NCI-H146 (cell line): Measurements from ENCODE around the gene DGCR8.

Source experiments
- DNase-seq: peaks from one replicate; lab custom pipeline; 2025; lab: John Stamatoyannopoulos, UW

The DGCR8 gene

DNA sequence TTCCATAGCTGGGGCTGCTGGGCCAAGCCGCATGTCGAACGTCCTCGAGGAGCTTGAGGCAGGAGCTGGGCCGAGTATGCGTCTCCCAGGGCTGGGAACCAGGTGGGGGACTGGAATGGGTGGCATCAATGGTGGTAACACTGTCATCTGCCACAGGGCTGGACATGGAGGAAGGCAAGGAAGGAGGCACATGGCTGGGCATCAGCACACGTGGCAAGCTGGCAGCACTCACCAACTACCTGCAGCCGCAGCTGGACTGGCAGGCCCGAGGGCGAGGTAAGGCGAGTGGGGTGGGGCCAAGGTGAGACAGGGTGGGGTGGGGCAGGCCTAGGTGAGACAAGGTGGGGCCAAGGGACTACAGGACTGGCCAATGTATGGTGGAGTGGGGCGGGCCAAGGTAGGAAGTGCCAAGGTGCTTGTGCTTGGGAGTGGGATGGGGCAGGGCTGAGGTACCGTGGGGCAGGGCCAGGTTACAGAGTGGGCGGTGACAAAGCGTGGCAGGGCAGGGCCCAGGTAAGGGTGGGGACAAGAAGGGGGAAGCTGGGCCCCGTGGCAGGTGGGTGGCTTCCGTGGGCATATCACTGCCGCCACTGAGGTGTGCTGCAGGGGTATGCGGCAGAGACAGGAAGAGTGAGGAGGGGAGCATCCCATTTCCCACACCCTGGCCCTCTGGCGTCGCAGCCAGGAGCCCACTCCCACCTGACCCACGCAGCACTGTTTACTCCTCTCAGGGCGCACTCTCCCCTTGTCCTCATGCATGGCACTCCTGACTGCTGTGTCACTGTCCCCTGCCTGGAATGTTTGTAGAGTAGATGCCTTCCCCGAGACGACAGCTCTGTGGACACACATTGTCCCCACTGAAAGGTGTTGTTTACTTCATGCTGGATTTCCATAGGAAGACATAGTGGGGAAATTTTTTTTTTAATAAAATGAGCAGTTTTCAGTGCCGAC, 27.5 kb upstream of the DGCR8 start:
- DNase-seq = no peak

GRCh38 chr22:20053407-20054033, 26.5 kb upstream of the DGCR8 start:
- no peak for DNase-seq

DNA sequence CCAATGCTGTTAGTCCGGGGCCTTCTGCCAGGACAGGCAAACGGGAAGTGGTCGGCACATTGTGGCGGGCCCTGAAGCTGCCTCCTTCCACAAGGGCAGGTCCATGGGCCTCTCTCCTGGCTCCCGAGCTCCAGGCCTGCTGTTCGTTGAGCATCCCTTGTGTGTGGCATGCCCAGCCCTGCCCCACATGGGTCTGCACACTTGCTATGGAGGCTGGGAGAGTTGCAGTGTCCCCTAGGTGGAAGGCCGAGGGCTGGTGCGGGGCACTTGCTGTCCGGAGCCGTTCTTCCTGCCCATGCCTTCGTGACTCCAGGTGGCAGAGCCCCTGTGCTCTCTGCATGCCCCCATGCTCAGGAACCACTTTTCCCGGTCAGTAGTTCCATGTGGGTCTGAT, 26.0 kb upstream of the DGCR8 start:
- DNase-seq = no peak

GRCh38 chr22:20054485-20054884, 25.6 kb upstream of the DGCR8 start:
- no peak for DNase-seq

GRCh38 chr22:20055144-20055543, 24.9 kb upstream of the DGCR8 start:
- no peak for DNase-seq

GRCh38 chr22:20055654-20056053, 24.4 kb upstream of the DGCR8 start:
- no peak for DNase-seq

DNA sequence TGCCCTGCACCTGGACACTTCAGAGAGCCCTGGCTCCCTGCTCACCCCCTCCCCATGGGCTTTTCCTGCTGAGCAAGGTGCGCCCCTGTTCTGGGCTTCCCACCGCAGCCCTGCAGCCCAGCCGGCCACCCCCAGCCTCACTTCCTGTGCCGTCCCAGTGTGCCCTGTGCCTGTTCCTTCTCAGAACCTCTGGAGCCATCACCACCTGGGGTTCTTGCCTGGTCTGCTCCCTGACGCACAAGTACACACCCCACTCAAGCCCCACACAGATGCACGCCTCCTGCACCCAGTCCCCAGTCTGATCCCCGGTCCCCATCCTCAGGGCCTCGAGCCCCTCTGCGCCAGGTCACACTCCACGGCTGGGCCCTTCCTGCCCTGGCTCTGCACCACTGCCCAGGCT, 23.9 kb upstream of the DGCR8 start:
- no peak for DNase-seq

- DNase-seq = no peak
Measured at GRCh38 chr22:20056696-20057386, 23.2 kb upstream of the DGCR8 start.

DNA sequence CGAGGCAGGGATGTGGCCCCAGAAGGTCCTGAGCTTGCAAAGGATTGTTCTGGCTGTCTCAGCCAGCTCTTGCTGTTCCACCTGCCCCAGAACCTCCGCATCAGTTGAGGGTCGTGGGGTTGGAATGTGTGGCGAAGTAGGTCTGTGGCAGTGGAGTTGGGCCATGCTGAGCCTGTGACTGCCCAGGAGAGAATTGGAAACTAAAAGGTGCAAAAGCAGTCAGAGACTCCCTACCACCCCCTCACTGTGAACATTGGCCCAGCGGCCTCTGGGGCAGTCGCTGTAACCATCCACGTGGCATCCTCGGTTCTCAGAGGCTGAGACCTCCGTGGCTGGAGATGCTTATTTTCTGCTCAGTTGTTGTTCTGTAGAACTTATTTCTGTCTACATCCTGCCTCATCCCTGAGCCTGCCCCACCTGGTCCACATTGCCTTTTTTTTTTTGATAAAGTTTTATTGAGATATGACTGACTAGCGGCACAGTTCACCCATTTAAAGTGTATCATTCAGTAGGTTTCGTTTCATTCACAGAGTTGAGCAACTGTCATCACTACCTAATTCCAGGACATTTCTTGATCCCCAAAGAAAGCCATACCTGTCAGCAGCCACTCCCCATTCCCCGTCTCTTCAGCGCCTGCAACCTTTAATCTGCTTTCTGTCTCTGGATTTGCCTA, 22.3 kb upstream of the DGCR8 start:
- no peak for DNase-seq

GRCh38 chr22:20058989-20059770, 20.9 kb upstream of the DGCR8 start:
- no peak for DNase-seq

GRCh38 chr22:20060700-20061480, 19.2 kb upstream of the DGCR8 start:
- no peak for DNase-seq

GRCh38 chr22:20061481-20061861, 18.6 kb upstream of the DGCR8 start:
- no peak for DNase-seq

DNA sequence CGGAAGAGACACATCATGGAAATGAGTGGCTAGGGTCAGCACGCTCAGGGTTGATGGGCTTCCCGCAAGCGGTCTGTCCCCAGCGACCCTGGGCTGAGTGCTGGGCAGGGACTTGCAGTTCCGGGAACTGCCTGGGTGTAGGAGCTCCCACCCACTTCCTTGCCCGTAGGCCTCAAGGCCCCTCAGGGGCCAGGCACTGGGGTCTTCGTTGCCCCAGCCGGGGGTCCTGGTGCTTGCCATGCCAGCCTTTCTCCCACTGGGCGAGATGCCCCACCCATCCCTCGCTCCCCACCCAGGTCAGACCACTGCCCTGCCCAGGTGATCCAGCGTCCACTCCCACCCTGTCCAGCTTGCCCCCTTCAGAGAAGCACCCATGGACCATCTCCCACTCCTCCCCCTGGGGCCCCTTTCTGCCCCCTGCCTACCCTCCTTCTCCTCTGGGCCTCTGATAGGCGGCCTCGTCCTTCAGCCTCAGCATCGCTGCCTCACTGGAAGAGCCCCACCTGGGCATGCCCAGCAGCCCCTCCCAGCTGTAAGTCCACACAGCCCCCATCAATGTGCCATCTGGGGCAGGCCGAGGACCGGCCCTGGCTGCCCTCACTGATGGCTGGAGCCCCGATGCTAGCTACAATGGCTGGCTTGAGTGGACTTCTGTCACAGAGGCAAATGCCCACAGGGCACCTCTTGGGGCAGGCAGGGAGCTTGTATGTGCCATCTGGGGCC, 17.8 kb upstream of the DGCR8 start:
- DNase-seq = no peak

DNA sequence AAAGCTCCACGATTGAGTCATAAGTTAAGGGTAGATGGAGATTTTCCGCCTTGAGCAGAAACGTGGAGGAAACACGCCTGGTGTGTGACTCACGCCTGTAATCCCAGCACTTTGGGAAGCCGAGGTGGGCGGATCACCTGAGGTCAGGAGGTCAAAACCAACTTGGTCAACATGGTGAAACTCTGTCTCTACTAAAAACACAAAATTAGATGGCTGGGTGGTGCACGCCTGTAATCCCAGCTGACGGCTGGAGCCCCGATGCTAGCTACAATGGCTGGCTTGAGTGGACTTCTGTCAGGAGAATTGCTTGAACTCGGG, 17.3 kb upstream of the DGCR8 start:
- DNase-seq = no peak

DNA sequence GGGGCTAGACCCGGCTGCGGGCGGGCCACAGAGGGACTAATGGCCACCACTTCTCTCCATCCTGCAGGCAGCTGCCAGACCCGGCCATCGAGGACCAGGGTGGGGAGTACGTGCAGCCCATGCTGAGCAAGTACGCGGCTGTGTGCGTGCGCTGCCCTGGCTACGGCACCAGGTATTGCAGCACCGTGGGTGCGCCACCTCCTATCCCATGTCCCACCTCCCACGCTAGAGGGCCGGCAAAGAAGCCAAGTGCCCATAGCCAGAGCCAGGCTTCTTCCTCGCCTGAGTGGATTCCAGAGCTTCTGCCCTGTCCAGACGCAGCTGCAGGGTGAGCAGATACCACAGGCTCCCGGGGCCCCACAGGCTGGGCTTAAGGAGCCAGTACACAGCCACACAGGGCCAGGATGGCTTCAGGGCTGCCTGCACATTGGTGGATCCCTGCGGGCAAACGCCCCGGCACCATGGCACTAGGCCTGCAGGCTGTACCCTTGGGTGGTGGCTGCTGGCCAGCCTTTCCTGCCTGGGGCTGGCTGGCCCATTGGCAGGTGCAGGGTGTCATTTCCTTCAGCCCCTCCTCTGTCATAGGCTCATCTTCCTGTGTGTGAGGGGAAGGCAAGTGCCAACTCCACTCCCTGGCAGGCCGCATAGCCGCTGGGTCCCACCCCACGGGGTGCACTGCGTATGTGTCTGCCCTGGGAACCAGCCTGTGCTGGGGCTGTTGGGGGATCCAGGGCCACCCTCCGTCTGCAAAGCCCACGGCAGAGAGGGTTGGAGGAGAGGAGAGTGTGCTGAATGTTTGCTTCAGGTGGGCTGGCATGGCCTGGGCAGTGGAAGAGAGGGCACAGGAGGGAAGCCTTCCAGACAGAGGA, 16.5 kb upstream of the DGCR8 start:
- DNase-seq = no peak

GRCh38 chr22:20064140-20064480, 15.9 kb upstream of the DGCR8 start:
- no peak for DNase-seq

- DNase-seq = no peak
Measured at GRCh38 chr22:20064545-20065262, 15.3 kb upstream of the DGCR8 start.

- DNase-seq = no peak
Measured at GRCh38 chr22:20065896-20066616, 14.0 kb upstream of the DGCR8 start.
